ENCODE results near the gene SCAP.
A peak's percentile ranks its signal among the peaks of the same experiment; 100 is the strongest.

SCAP gene

DNA sequence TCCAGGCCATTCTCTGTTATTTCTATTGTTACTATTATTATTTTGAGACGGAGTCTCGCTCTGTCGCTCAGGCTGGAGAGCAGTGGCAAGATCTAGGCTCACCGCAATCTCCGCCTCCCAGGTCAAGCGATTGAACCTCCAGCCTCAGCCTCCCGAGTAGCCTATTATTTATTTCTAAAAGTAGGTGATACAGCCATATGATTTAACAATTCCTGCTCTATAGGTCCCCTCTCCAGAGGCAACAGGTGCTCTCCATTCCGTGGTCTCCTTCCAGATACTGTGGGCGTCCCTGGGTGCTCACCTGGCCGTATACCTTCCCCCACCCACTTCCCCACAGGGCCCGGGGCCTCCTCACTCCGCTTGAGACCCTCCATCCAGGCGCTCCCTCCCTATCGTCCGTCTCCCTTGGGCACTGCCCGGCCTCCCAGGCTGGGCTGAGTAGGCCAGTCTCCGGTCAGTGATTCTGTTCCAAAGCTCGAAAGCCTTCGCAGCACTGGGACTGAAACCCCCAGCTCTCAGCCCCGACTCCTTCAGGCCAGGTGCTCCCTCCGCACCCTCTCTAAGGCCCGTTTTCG lies 95.6 kb downstream of the SCAP start:
- Histone ChIP-seq H2AFZ (ENCODE audit: low read depth, low read length) (peak overlapping the region; percentile 30), H3K4me2 (ENCODE audit: low read length, poor library complexity, severe bottlenecking) (peak overlapping the region; percentile 68), H2AK5ac (ENCODE audit: low read length, severe bottlenecking) (peak overlapping the region; percentile 57), H3K4ac (ENCODE audit: low read depth in 1 of 2, low read length in 2 of 2) (peak overlapping the region; percentile 29 to 82), H2BK15ac (ENCODE audit: low read depth, poor library complexity, severe bottlenecking) (peak overlapping the region; percentile 94), H3K36me3 (ENCODE audit: control insufficient read depth in 1 of 2, insufficient read depth in 2 of 2, low read depth in 1 of 2, low read length in 2 of 2) (peaks cover 0 to 8% of the 10 kb centered on the region in 2 experiments), H3K9me3 (ENCODE audit: control insufficient read depth, low read length) (no peaks in the 10 kb centered on the region), H3K9ac (ENCODE audit: low read length) (peak overlapping the region; percentile 99), H3K27ac (ENCODE audit: low read length, poor library complexity, severe bottlenecking) (peak overlapping the region; percentile 94), H2BK120ac (ENCODE audit: low read depth, low read length) (no peak overlapping the region), H4K8ac (ENCODE audit: low read length) (peak overlapping the region; percentile 97), H3K18ac (ENCODE audit: low read depth in 1 of 2, low read length in 2 of 2) (peak overlapping the region; percentile 85 to 95), H2BK5ac (ENCODE audit: low read depth, low read length, poor library complexity, severe bottlenecking) (peak overlapping the region; percentile 81), H3K27me3 (ENCODE audit: control insufficient read depth in 1 of 2, insufficient read depth in 1 of 2, low read length in 2 of 2) (no peaks in the 10 kb centered on the region), H2BK12ac (ENCODE audit: low read length in 2 of 2) (peak overlapping the region in 1 of 2 experiments; percentile 32), H3K14ac (ENCODE audit: low read length in 2 of 2) (peak overlapping the region in 1 of 2 experiments; percentile 78), H4K91ac (ENCODE audit: low read length) (peak overlapping the region; percentile 77), H3K23ac (ENCODE audit: low read length in 2 of 2) (peak overlapping the region in 1 of 2 experiments; percentile 46), H3K4me1 (ENCODE audit: control insufficient read depth, insufficient read depth, low read depth, low read length) (peaks cover 13% of the 10 kb centered on the region), H3K79me1 (replicated peaks; ENCODE audit: low read length, poor library complexity, severe bottlenecking) (peaks cover 14% of the 10 kb centered on the region), H3K4me3 (ENCODE audit: insufficient read depth in 1 of 2, low read depth in 1 of 2, low read length in 2 of 2) (peak overlapping the region; percentile 73 to 93)
- WGBS: 4% methylated on average over 13 of the region's 23 CpGs
- no peak for DNase-seq

DNA sequence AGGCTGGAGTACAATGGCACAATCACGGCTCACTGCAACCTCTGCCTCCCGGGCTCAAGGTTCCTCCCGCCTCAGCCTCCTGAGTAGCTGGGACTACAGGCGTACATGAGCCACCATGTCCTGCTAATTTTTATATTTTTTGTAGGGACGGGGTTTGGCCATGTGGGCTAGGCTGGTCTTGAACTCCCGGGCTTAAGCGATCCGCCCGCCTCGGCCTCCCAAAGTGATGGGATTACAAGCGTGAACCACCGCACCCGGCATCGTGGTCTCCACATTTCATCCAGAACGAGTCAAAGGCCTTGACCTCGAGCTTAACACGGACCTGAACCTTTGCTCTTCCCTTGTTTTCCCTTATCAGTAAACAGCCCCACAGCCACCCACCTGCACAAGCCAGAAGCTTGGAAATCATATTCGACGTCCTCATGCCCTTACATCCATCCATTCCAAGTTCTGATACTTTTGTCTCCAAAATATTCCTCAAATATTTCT lies 96.3 kb downstream of the SCAP start:
- H2BK120ac ChIP-seq (ENCODE audit: low read depth, low read length): no peak overlapping the region
- H2AFZ ChIP-seq (ENCODE audit: low read depth, low read length): no peak overlapping the region
- H3K4ac ChIP-seq (ENCODE audit: low read depth in 1 of 2, low read length in 2 of 2): peak overlapping the region in 1 of 2 experiments; percentile 58
- H2AK5ac ChIP-seq (ENCODE audit: low read length, severe bottlenecking): peak overlapping the region; percentile 44
- 93% methylated on average over 19 of the region's 19 CpGs for WGBS
- peaks cover 14% of the 10 kb centered on the region for H3K79me1 ChIP-seq (replicated peaks; ENCODE audit: low read length, poor library complexity, severe bottlenecking)
- no peaks in the 10 kb centered on the region for H3K9me3 ChIP-seq (ENCODE audit: control insufficient read depth, low read length)
- no peak overlapping the region for H4K91ac ChIP-seq (ENCODE audit: low read length)
- no peak overlapping the region for H3K18ac ChIP-seq (ENCODE audit: low read depth in 1 of 2, low read length in 2 of 2)
- no peak overlapping the region for H2BK12ac ChIP-seq (ENCODE audit: low read length in 2 of 2)
- no peak overlapping the region for H3K14ac ChIP-seq (ENCODE audit: low read length in 2 of 2)
- no peak overlapping the region for H4K8ac ChIP-seq (ENCODE audit: low read length)
- H2BK5ac ChIP-seq (ENCODE audit: low read depth, low read length, poor library complexity, severe bottlenecking): no peak overlapping the region
- no peak overlapping the region for H2BK15ac ChIP-seq (ENCODE audit: low read depth, poor library complexity, severe bottlenecking)
- peaks cover 13% of the 10 kb centered on the region for H3K4me1 ChIP-seq (ENCODE audit: control insufficient read depth, insufficient read depth, low read depth, low read length)
- peak overlapping the region; percentile 68 for H3K4me2 ChIP-seq (ENCODE audit: low read length, poor library complexity, severe bottlenecking)
- H3K23ac ChIP-seq (ENCODE audit: low read length in 2 of 2): no peak overlapping the region
- H3K4me3 ChIP-seq (ENCODE audit: insufficient read depth in 1 of 2, low read depth in 1 of 2, low read length in 2 of 2): peak overlapping the region in 1 of 2 experiments; percentile 93
- no peak overlapping the region for H3K27ac ChIP-seq (ENCODE audit: low read length, poor library complexity, severe bottlenecking)
- no peak for DNase-seq
- H3K36me3 ChIP-seq (ENCODE audit: control insufficient read depth in 1 of 2, insufficient read depth in 2 of 2, low read depth in 1 of 2, low read length in 2 of 2): peaks cover 0 to 8% of the 10 kb centered on the region in 2 experiments
- peak overlapping the region; percentile 99 for H3K9ac ChIP-seq (ENCODE audit: low read length)
- no peaks in the 10 kb centered on the region for H3K27me3 ChIP-seq (ENCODE audit: control insufficient read depth in 1 of 2, insufficient read depth in 1 of 2, low read length in 2 of 2)

DNA sequence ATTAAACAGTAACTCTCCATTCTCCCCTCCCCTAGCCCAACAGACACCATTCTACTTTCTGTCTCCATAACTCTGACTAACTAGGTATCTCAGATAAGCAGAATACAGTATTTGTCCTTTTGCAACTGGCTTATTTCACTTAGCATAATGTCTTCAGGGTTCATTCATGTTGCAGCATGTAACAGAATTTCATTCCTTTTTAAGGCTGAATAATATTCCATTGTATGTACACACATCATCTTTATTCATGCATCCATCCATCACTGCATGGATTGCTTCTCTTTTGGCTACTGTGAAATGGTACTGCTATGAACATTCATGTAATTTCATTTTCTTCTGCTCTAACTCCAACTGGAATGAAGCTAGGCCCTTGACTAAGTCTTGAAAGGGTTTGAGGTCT lies 96.9 kb downstream of the SCAP start:
- DNase-seq: no peak

DNA sequence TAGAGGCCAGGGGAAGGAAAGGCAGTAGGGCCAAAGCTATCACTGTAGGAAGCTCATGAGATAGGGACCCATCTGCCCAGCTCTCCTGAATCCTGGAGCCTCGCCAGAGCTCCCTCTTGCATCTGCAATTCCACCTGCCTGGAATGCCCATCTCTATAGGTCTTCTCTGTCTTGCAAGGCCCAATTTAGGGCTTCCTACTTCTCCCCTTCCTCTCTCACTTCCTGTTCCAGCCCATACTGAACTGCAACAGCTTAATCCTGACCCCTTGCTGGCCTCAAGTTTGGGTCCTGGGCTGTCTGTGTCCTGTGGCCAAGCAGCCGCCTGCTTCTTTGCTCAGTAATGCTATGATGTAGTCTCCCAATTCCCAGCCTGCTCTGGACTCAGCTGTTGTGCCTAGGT lies 98.6 kb downstream of the SCAP start:
- Histone ChIP-seq H3K9ac (ENCODE audit: low read length) (no peak overlapping the region), H3K23ac (ENCODE audit: low read length in 2 of 2) (no peak overlapping the region), H3K4me2 (ENCODE audit: low read length, poor library complexity, severe bottlenecking) (no peak overlapping the region), H3K4me1 (ENCODE audit: control insufficient read depth, insufficient read depth, low read depth, low read length) (peaks cover 7% of the 10 kb centered on the region), H3K14ac (ENCODE audit: low read length in 2 of 2) (no peak overlapping the region), H3K27me3 (ENCODE audit: control insufficient read depth in 1 of 2, insufficient read depth in 1 of 2, low read length in 2 of 2) (no peaks in the 10 kb centered on the region), H3K4ac (ENCODE audit: low read depth in 1 of 2, low read length in 2 of 2) (no peak overlapping the region), H3K4me3 (ENCODE audit: insufficient read depth in 1 of 2, low read depth in 1 of 2, low read length in 2 of 2) (no peak overlapping the region), H3K79me1 (replicated peaks; ENCODE audit: low read length, poor library complexity, severe bottlenecking) (peaks cover 12% of the 10 kb centered on the region), H3K27ac (ENCODE audit: low read length, poor library complexity, severe bottlenecking) (no peak overlapping the region), H3K18ac (ENCODE audit: low read depth in 1 of 2, low read length in 2 of 2) (no peak overlapping the region), H4K91ac (ENCODE audit: low read length) (no peak overlapping the region), H2BK120ac (ENCODE audit: low read depth, low read length) (no peak overlapping the region), H2BK5ac (ENCODE audit: low read depth, low read length, poor library complexity, severe bottlenecking) (no peak overlapping the region), H3K36me3 (ENCODE audit: control insufficient read depth in 1 of 2, insufficient read depth in 2 of 2, low read depth in 1 of 2, low read length in 2 of 2) (no peaks in the 10 kb centered on the region), H2AK5ac (ENCODE audit: low read length, severe bottlenecking) (no peak overlapping the region), H4K8ac (ENCODE audit: low read length) (no peak overlapping the region), H2AFZ (ENCODE audit: low read depth, low read length) (no peak overlapping the region), H2BK15ac (ENCODE audit: low read depth, poor library complexity, severe bottlenecking) (no peak overlapping the region), H2BK12ac (ENCODE audit: low read length in 2 of 2) (no peak overlapping the region), H3K9me3 (ENCODE audit: control insufficient read depth, low read length) (no peaks in the 10 kb centered on the region)
- no peak for DNase-seq
- 96% methylated on average over 2 of the region's 2 CpGs for WGBS

More for the DNA sequence above, 96.9 kb downstream of the SCAP start:
- Histone ChIP-seq H3K4me2 (ENCODE audit: low read length, poor library complexity, severe bottlenecking) (no peak overlapping the region), H3K4me3 (ENCODE audit: insufficient read depth in 1 of 2, low read depth in 1 of 2, low read length in 2 of 2) (peak overlapping the region in 1 of 2 experiments; percentile 93), H2BK5ac (ENCODE audit: low read depth, low read length, poor library complexity, severe bottlenecking) (no peak overlapping the region), H3K9ac (ENCODE audit: low read length) (no peak overlapping the region), H3K23ac (ENCODE audit: low read length in 2 of 2) (no peak overlapping the region), H3K36me3 (ENCODE audit: control insufficient read depth in 1 of 2, insufficient read depth in 2 of 2, low read depth in 1 of 2, low read length in 2 of 2) (peaks cover 0 to 8% of the 10 kb centered on the region in 2 experiments), H3K14ac (ENCODE audit: low read length in 2 of 2) (no peak overlapping the region), H4K8ac (ENCODE audit: low read length) (no peak overlapping the region), H2BK12ac (ENCODE audit: low read length in 2 of 2) (no peak overlapping the region), H3K4me1 (ENCODE audit: control insufficient read depth, insufficient read depth, low read depth, low read length) (peaks cover 13% of the 10 kb centered on the region), H2AFZ (ENCODE audit: low read depth, low read length) (no peak overlapping the region), H3K9me3 (ENCODE audit: control insufficient read depth, low read length) (no peaks in the 10 kb centered on the region), H3K27me3 (ENCODE audit: control insufficient read depth in 1 of 2, insufficient read depth in 1 of 2, low read length in 2 of 2) (no peaks in the 10 kb centered on the region), H2AK5ac (ENCODE audit: low read length, severe bottlenecking) (no peak overlapping the region), H3K27ac (ENCODE audit: low read length, poor library complexity, severe bottlenecking) (no peak overlapping the region), H2BK120ac (ENCODE audit: low read depth, low read length) (no peak overlapping the region), H3K4ac (ENCODE audit: low read depth in 1 of 2, low read length in 2 of 2) (no peak overlapping the region), H3K18ac (ENCODE audit: low read depth in 1 of 2, low read length in 2 of 2) (no peak overlapping the region), H2BK15ac (ENCODE audit: low read depth, poor library complexity, severe bottlenecking) (no peak overlapping the region), H4K91ac (ENCODE audit: low read length) (no peak overlapping the region), H3K79me1 (replicated peaks; ENCODE audit: low read length, poor library complexity, severe bottlenecking) (peaks cover 14% of the 10 kb centered on the region)
